Prostate gland (tissue), 2 donors: ENCODE results near the gene NBPF6.

Experiments
- POLR2A ChIP-seq: fragments of 450-650 bp; IDR thresholded peaks from one replicate; pipeline ENCODE4 v1.6.1; 2016; ENCODE audit warnings: antibody characterized with exemption, mild to moderate bottlenecking
- POLR2AphosphoS5 ChIP-seq: sonication (generic); formaldehyde crosslinking; IDR thresholded peaks from one replicate; pipeline ENCODE4 v1.6.1; 2017; ENCODE audit warnings: antibody characterized with exemption
- TF ChIP-seq, protein P1 (sequence below), 4 experiments: fragments of 200-600 bp in 2 of 4; fragments of 450-650 bp in 2 of 4; sonication (generic) in 2 of 4; IDR thresholded peaks; 1 replicate in 3 of 4; 2 replicates in 1 of 4; pipeline ENCODE4 v1.5.1; 2016 to 2019; ENCODE audit warnings: antibody characterized with exemption in 4 of 4, mild to moderate bottlenecking in 2 of 4, moderate library complexity in 2 of 4

- TF ChIP-seq, protein P1, sequence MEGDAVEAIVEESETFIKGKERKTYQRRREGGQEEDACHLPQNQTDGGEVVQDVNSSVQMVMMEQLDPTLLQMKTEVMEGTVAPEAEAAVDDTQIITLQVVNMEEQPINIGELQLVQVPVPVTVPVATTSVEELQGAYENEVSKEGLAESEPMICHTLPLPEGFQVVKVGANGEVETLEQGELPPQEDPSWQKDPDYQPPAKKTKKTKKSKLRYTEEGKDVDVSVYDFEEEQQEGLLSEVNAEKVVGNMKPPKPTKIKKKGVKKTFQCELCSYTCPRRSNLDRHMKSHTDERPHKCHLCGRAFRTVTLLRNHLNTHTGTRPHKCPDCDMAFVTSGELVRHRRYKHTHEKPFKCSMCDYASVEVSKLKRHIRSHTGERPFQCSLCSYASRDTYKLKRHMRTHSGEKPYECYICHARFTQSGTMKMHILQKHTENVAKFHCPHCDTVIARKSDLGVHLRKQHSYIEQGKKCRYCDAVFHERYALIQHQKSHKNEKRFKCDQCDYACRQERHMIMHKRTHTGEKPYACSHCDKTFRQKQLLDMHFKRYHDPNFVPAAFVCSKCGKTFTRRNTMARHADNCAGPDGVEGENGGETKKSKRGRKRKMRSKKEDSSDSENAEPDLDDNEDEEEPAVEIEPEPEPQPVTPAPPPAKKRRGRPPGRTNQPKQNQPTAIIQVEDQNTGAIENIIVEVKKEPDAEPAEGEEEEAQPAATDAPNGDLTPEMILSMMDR (IDR thresholded peaks at IDR 0.05) = peak; percentile 55 to 92 (median 72)
- no peak for TF ChIP-seq POLR2A
- TF ChIP-seq POLR2AphosphoS5 = no peak
Measured at GRCh38 chr1:108512239-108513043, 62.3 kb downstream of the NBPF6 start.
